Cardiac fibroblast (primary cell): ENCODE results near the gene AIP.
A peak's percentile ranks its signal among the peaks of the same experiment; 100 is the strongest.
"Not testable (repeated sequence)": the region's sequence is repeated elsewhere in the genome, so short reads cannot be mapped to it uniquely, and the experiment has no call there.

ENCODE experiments used
- DNase-seq, 2 donors: peaks; one replicate each; pipeline versions ENCODE4 v3.0.0 to v3.0.0-alpha.2; 2010; ENCODE audit warnings: low read depth in 2 of 2
- H3K4me3 ChIP-seq, 2 donors: replicated peaks in 1 of 2; 1 replicate in 1 of 2; 2 replicates in 1 of 2; pipeline ENCODE4 v1.5.1; 2011; ENCODE audit warnings: low read depth in 2 of 2, low read length in 2 of 2, mild to moderate bottlenecking in 2 of 2, moderate library complexity in 1 of 2
- CTCF ChIP-seq: IDR thresholded peaks from one replicate; pipeline ENCODE4 v1.5.1; 2011; ENCODE audit warnings: low read depth, mild to moderate bottlenecking, low read length, inconsistent platforms

Gene AIP

GRCh38 chr11:67469508-67469811 lies 13.4 kb upstream of the AIP start:
- no peak for DNase-seq
- TF ChIP-seq CTCF = no peak
- peak overlapping the region; percentile 54 to 61 for H3K4me3 ChIP-seq

DNA sequence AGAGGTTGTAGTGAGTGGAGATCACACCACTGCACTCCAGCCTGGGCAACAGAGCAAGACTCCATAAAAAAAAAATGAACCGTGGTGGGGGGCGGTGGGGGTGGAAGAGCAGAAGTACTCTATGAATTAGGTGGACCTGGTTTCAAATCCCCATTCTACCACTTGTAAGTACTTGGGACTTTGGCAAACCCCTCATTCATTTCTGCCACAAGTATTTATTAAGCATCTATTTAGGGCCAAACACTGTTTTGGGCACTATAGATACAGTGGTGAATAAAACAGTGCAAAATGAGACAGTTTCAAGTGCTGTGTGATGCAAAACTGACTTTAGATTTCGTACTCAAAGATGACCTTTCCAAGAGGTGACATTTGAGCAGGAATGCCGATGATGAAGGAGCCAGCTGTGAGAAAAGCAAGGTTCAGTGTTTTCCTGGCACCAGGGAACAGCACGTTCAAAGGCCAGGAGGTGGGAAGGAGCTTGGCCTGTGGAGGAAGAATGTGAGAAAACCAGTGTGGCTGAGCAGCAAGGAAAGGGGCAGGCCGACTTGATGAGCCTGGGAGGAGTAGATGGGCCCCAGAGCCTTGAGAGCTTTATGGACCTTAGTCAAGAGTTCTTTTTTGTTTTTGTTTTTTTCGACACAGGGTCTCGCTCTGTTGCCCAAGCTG lies 12.4 kb upstream of the AIP start:
- no peak overlapping the region for H3K4me3 ChIP-seq
- no peak for TF ChIP-seq CTCF
- DNase-seq = no peak

GRCh38 chr11:67472882-67473281 lies 9.9 kb upstream of the AIP start:
- TF ChIP-seq CTCF = no peak
- no peak overlapping the region for H3K4me3 ChIP-seq
- no peak for DNase-seq

DNA sequence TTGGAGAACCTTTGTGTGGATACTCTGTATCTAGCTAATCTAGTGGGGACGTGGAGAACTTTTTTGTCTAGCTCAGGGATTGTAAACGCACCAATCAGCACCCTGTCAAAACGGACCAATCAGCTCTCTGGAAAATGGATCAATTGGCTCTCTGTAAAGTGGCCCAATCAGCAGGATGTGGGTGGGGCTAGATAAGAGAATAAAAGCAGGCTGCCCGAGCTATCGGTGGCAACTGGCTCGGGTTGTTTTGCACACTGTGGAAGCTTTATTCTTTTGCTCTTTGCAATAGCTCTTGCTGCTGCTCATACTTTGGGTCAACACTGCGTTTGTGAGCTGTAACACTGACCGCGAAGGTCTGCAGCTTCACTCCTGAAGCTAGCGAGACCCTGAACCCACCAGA lies 6.1 kb upstream of the AIP start:
- H3K4me3 ChIP-seq, DNase-seq: not testable (repeated sequence)

DNA sequence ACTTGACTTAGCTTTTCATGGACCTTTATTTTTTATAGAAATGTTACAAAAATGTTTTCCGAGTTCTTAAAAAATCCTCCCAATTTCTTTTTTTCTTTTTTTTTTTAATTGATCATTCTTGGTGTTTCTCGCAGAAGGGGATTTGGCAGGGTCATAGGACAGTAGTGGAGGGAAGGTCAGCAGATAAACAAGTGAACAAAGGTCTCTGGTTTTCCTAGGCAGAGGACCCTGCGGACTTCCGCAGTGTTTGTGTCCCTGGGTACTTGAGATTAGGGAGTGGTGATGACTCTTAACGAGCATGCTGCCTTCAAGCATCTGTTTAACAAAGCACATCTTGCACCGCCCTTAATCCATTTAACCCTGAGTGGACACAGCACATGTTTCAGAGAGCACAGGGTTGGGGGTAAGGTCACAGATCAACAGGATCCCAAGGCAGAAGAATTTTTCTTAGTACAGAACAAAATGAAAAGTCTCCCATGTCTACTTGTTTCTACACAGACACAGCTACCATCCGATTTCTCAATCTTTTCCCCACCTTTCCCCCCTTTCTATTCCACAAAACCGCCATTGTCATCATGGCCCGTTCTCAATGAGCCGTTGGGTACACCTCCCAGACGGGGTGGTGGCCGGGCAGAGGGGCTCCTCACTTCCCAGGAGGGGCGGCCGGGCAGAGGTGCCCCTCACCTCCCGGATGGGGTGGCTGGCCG lies 5.3 kb upstream of the AIP start:
- DNase-seq = not testable (repeated sequence)

DNA sequence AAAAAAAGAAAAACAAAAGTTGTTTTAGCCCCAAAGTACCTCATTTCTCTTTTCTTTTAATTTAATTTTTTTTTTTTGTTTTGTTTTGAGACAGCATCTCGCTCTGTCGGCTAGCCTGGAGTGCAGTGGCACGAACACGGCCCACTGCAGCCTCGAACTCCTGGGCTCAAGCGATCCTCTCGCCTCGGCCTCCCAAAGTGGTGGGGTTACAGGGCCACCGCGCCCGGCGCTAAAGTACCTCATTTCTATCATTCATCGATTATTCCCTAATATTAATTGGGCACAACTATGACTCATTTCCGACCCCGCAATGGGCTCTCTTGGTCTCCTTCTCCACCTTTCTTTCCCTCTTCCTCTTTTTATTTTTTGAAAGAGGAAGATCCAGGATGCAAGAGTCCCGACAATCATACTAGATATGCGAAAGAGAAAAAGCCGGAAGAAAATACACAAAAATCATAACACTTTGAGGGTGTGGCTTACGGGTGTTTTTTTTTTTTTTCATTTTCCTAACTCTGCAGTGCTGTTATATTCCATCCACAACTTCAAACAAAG lies 475 bp upstream of the AIP start:
- DNase-seq = no peak
- peak overlapping the region; percentile 66 to 68 for H3K4me3 ChIP-seq
- TF ChIP-seq CTCF = no peak

More for the DNA sequence above, 5.3 kb upstream of the AIP start:
- not testable (repeated sequence) for H3K4me3 ChIP-seq

- no peak for DNase-seq
- no peak for TF ChIP-seq CTCF
- peak overlapping the region in 1 of 2 donors; percentile 66 for H3K4me3 ChIP-seq
These were observed 1.2 kb downstream of the AIP start for GRCh38 chr11:67483831-67484665.
